H9 (cell line): ENCODE results near the gene ZNF184. TPM values are rescaled to one million over a fixed set of nuclear protein-coding genes. Genes with fewer than 3 reads are reported as not detected.

Experiments used
- DNase-seq: peaks from one replicate; pipeline ENCODE4 v3.0.0-alpha.2; 2017
- H2AFZ ChIP-seq: one replicate; pipeline ENCODE4 v1.6.1; 2013; ENCODE audit warnings: mild to moderate bottlenecking, low read length, control low read depth, moderate library complexity
- H2AK5ac ChIP-seq: 2 replicates; pipeline ENCODE4 v1.6.1; 2013; ENCODE audit warnings: low read length, control low read depth, mixed read lengths; ENCODE audit not compliant: insufficient read length
- H2BK120ac ChIP-seq: one replicate; pipeline ENCODE4 v1.6.1; 2013; ENCODE audit warnings: low read depth, mild to moderate bottlenecking, low read length, control low read depth, inconsistent platforms; ENCODE audit not compliant: poor library complexity, severe bottlenecking
- H2BK12ac ChIP-seq: 2 replicates; pipeline ENCODE4 v1.6.1; 2013; ENCODE audit warnings: low read length, control low read depth, mixed read lengths, low read depth; ENCODE audit not compliant: insufficient read length
- H2BK15ac ChIP-seq: 2 replicates; pipeline ENCODE4 v1.6.1; 2013; ENCODE audit warnings: low read depth, low read length, control low read depth
- H2BK20ac ChIP-seq: one replicate; pipeline ENCODE4 v1.6.1; 2013; ENCODE audit warnings: low read depth, mild to moderate bottlenecking, low read length, control low read depth, inconsistent platforms; ENCODE audit not compliant: poor library complexity, severe bottlenecking
- H2BK5ac ChIP-seq: 2 replicates; pipeline ENCODE4 v1.6.1; 2013; ENCODE audit warnings: low read length, control low read depth, mixed read lengths; ENCODE audit not compliant: insufficient read length
- H3K14ac ChIP-seq: 2 replicates; pipeline ENCODE4 v1.6.1; 2013; ENCODE audit warnings: low read length, control low read depth; ENCODE audit not compliant: insufficient read depth
- H3K18ac ChIP-seq: 2 replicates; pipeline ENCODE4 v1.6.1; 2013; ENCODE audit warnings: low read depth, mild to moderate bottlenecking, mixed read lengths, low read length, control low read depth; ENCODE audit not compliant: insufficient read length
- H3K23ac ChIP-seq: 2 replicates; pipeline ENCODE4 v1.6.1; 2013; ENCODE audit warnings: low read length, control low read depth, mixed read lengths, low read depth; ENCODE audit not compliant: insufficient read length
- H3K23me2 ChIP-seq: 2 replicates; pipeline ENCODE4 v1.6.1; 2013; ENCODE audit warnings: low read depth, mild to moderate bottlenecking, mixed read lengths, low read length, control low read depth; ENCODE audit not compliant: insufficient read length, poor library complexity, severe bottlenecking
- H3K27ac ChIP-seq: 2 replicates; pipeline ENCODE4 v1.5.1; 2013; ENCODE audit warnings: low read length, control low read depth, mixed read lengths, low read depth; ENCODE audit not compliant: insufficient read length
- H3K27me3 ChIP-seq: 2 replicates; pipeline ENCODE4 v1.6.1; 2013; ENCODE audit warnings: low read length, control low read depth, inconsistent platforms; ENCODE audit not compliant: insufficient read depth
- H3K4ac ChIP-seq: 2 replicates; pipeline ENCODE4 v1.6.1; 2013; ENCODE audit warnings: low read depth, mild to moderate bottlenecking, control low read depth, inconsistent platforms, low read length, moderate library complexity
- H3K4me1 ChIP-seq: 2 replicates; pipeline ENCODE4 v1.6.1; 2013; ENCODE audit warnings: low read length, control low read depth, inconsistent platforms; ENCODE audit not compliant: insufficient read depth
- H3K4me2 ChIP-seq: 2 replicates; pipeline ENCODE4 v1.6.1; 2013; ENCODE audit warnings: low read length, control low read depth, mixed read lengths; ENCODE audit not compliant: insufficient read length, insufficient read depth
- H3K56ac ChIP-seq: 2 replicates; pipeline ENCODE4 v1.6.1; 2013; ENCODE audit warnings: low read depth, mild to moderate bottlenecking, mixed read lengths, low read length, control low read depth; ENCODE audit not compliant: insufficient read length
- H3K79me1 ChIP-seq: 2 replicates; pipeline ENCODE4 v1.6.1; 2013; ENCODE audit warnings: low read depth, mild to moderate bottlenecking, moderate library complexity, low read length, control low read depth, inconsistent platforms; ENCODE audit not compliant: insufficient read depth, poor library complexity, severe bottlenecking
- H3K79me2 ChIP-seq: 2 replicates; pipeline ENCODE4 v1.6.1; 2013; ENCODE audit warnings: low read length, control low read depth, inconsistent platforms; ENCODE audit not compliant: insufficient read depth
- H3K9ac ChIP-seq: 2 replicates; pipeline ENCODE4 v1.6.1; 2013; ENCODE audit warnings: low read length, control low read depth, mixed read lengths; ENCODE audit not compliant: insufficient read length; ENCODE audit errors: extremely low read depth
- H3K9me3 ChIP-seq: one replicate; pipeline ENCODE4 v1.6.1; 2013; ENCODE audit warnings: low read depth, low read length, inconsistent platforms; ENCODE audit not compliant: control insufficient read depth
- H3T11ph ChIP-seq: one replicate; pipeline ENCODE4 v1.6.1; 2013; ENCODE audit warnings: mild to moderate bottlenecking, low read length, control low read depth, inconsistent platforms
- H4K20me1 ChIP-seq: one replicate; pipeline ENCODE4 v1.6.1; 2013; ENCODE audit not compliant: control insufficient read depth, insufficient read length, insufficient read depth
- H4K5ac ChIP-seq: 2 replicates; pipeline ENCODE4 v1.6.1; 2013; ENCODE audit warnings: low read depth, mild to moderate bottlenecking, mixed read lengths, low read length, control low read depth; ENCODE audit not compliant: insufficient read length
- H4K8ac ChIP-seq: replicated peaks from 2 replicates; pipeline ENCODE4 v1.6.1; 2013; ENCODE audit warnings: low read length, control low read depth, mixed read lengths, low read depth; ENCODE audit not compliant: insufficient read length
- H4K91ac ChIP-seq: 2 replicates; pipeline ENCODE4 v1.6.1; 2013; ENCODE audit warnings: low read depth, mild to moderate bottlenecking, moderate library complexity, mixed read lengths, low read length, control low read depth; ENCODE audit not compliant: insufficient read length
- H3K27ac Mint-ChIP-seq, 3 experiments: 2 replicates in 2 of 3; 3 replicates in 1 of 3; pipeline ENCODE4 v1.8.0; 2020 to 2021; ENCODE audit warnings: mixed read lengths in 3 of 3, mild to moderate bottlenecking in 1 of 3, moderate library complexity in 1 of 3
- H3K27me3 Mint-ChIP-seq: 2 replicates; pipeline ENCODE4 v1.8.0; 2021; ENCODE audit warnings: low read depth, mild to moderate bottlenecking, moderate library complexity, mixed read lengths
- H3K36me3 Mint-ChIP-seq, 3 experiments: 2 replicates in 2 of 3; 3 replicates in 1 of 3; pipeline ENCODE4 v1.8.0; 2020 to 2021; ENCODE audit warnings: low read depth in 3 of 3, mixed read lengths in 3 of 3; ENCODE audit not compliant: insufficient read depth in 1 of 3
- H3K4me1 Mint-ChIP-seq, 2 experiments: 2 replicates each; pipeline ENCODE4 v1.8.0; 2020; ENCODE audit warnings: mixed read lengths in 2 of 2
- H3K4me3 Mint-ChIP-seq, 2 experiments: 2 replicates in 1 of 2; 3 replicates in 1 of 2; pipeline ENCODE4 v1.8.0; 2020 to 2021; ENCODE audit warnings: mild to moderate bottlenecking in 2 of 2, mixed read lengths in 2 of 2, moderate library complexity in 1 of 2
- H3K9me3 Mint-ChIP-seq, 2 experiments: 2 replicates in 1 of 2; 3 replicates in 1 of 2; pipeline ENCODE4 v1.8.0; 2020; ENCODE audit warnings: mild to moderate bottlenecking in 2 of 2, mixed read lengths in 2 of 2, moderate library complexity in 1 of 2
- CTCF ChIP-seq: fragments of 200-600 bp; sonication (generic); conservative IDR thresholded peaks from 3 replicates; pipeline ENCODE4 v1.8.0; 2021; ENCODE audit warnings: antibody characterized with exemption, mild to moderate bottlenecking
- WGBS: extraction: QIAGEN DNeasy Blood & Tissue Kit; methylation state at CpG from one replicate; pipeline ENCODE4 v1.1.7; 2013; ENCODE audit warnings: missing lambda C conversion rate, low lambda C conversion rate, mixed read lengths; ENCODE audit not compliant: insufficient read length; ENCODE audit errors: extremely low coverage; 5-methylcytosine and 5-hydroxymethylcytosine counted together
- total RNA-seq: library from RNA; stranded (reverse); gene quantifications from 2 replicates; pipeline ENCODE4 v1.2.1, GENCODE V29; 2021

The ZNF184 gene
- total RNA-seq, 1 experiment from 2014 or later, result 6.3 TPM

- H2BK120ac ChIP-seq, result no peak overlapping the region
- Mint-ChIP-seq H3K4me1 (peaks cover 3 to 5% of the 10 kb centered on the region in 2 experiments; a peak in 3 of 4 replicates), H3K4me3 (no peak overlapping the region; a peak in 1 of 5 replicates), H3K36me3 (no peaks in the 10 kb centered on the region), H3K9me3 (peaks cover 0 to 2% of the 10 kb centered on the region in 2 experiments; a peak in 1 of 5 replicates), H3K27ac (no peak overlapping the region), H3K27me3 (peaks cover 17% of the 10 kb centered on the region)
- H2BK5ac ChIP-seq, result no peak overlapping the region
- WGBS, result no CpG with 5 or more reads among the region's 2 CpGs
- no peak overlapping the region for H2BK20ac ChIP-seq
- no peak overlapping the region for H2BK15ac ChIP-seq
- H3K23ac ChIP-seq, result no peak overlapping the region
- DNase-seq, result no peak
- no peak overlapping the region for H4K5ac ChIP-seq
- no peak overlapping the region for H3T11ph ChIP-seq
- H3K79me2 ChIP-seq, result no peaks in the 10 kb centered on the region
- no peak overlapping the region for H4K8ac ChIP-seq
- H2AFZ ChIP-seq, result no peak overlapping the region
- H3K27ac ChIP-seq, result no peak overlapping the region
- no peak overlapping the region for H3K18ac ChIP-seq
- TF ChIP-seq CTCF, result no peak
- no peak overlapping the region for H3K56ac ChIP-seq
- H3K14ac ChIP-seq, result no peak overlapping the region
- no peak overlapping the region for H3K9ac ChIP-seq
- no peaks in the 10 kb centered on the region for H3K4me1 ChIP-seq
- no peaks in the 10 kb centered on the region for H4K20me1 ChIP-seq
- H3K4ac ChIP-seq, result no peak overlapping the region; the same call in 1 of the 2 replicates
- H4K91ac ChIP-seq, result no peak overlapping the region
- no peak overlapping the region for H2AK5ac ChIP-seq
- no peak overlapping the region for H2BK12ac ChIP-seq
- no peak overlapping the region for H3K4me2 ChIP-seq
- no peaks in the 10 kb centered on the region for H3K79me1 ChIP-seq
- H3K9me3 ChIP-seq, result no peaks in the 10 kb centered on the region
- peaks cover 7% of the 10 kb centered on the region for H3K23me2 ChIP-seq
- no peaks in the 10 kb centered on the region for H3K27me3 ChIP-seq
These were observed 19.8 kb upstream of the ZNF184 start for GRCh38 chr6:27492631-27493190.
